Esophagus squamous epithelium (tissue), 5 donors: ENCODE data around the gene BRMS1L. TPM values are rescaled to one million over a fixed set of nuclear protein-coding genes. Genes with fewer than 3 reads are reported as not detected.

Experiments used
- DNase-seq: peaks from one replicate; lab custom pipeline; 2025; lab: John Stamatoyannopoulos, UW
- H3K27ac ChIP-seq, 4 donors: fragments of 200-600 bp; sonication (generic); one replicate each; pipeline ENCODE4 v1.5.1; 2016 to 2019; ENCODE audit warnings: mild to moderate bottlenecking in 1 of 4
- H3K27me3 ChIP-seq, 4 donors: fragments of 200-600 bp; sonication (generic); 1 replicate in 3 of 4; 2 replicates in 1 of 4; pipeline versions ENCODE4 v1.5.1 to v1.6.0; 2017 to 2021; ENCODE audit warnings: antibody characterized with exemption in 1 of 4
- H3K36me3 ChIP-seq, 3 donors: fragments of 200-600 bp; sonication (generic); one replicate each; pipeline ENCODE4 v1.5.1; 2016 to 2019
- H3K4me1 ChIP-seq, 3 donors: fragments of 200-600 bp; sonication (generic); one replicate each; pipeline ENCODE4 v1.5.1; 2017 to 2019
- H3K4me3 ChIP-seq, 4 donors: fragments of 200-600 bp; sonication (generic); 1 replicate in 3 of 4; 2 replicates in 1 of 4; pipeline ENCODE4 v1.5.1; 2016 to 2019; ENCODE audit warnings: mild to moderate bottlenecking in 2 of 4, moderate library complexity in 1 of 4
- H3K9me3 ChIP-seq, 3 donors: fragments of 200-600 bp; sonication (generic); one replicate each; pipeline ENCODE4 v1.5.1; 2016 to 2019
- CTCF ChIP-seq, 6 experiments: fragments of 450-650 bp in 4 of 6; fragments of 200-600 bp in 2 of 6; sonication (generic) in 2 of 6; IDR thresholded peaks; one replicate each; pipeline ENCODE4 v1.5.1; 2016 to 2019; ENCODE audit warnings: antibody characterized with exemption in 6 of 6, mild to moderate bottlenecking in 4 of 6, moderate library complexity in 4 of 6
- POLR2A ChIP-seq, 4 donors: fragments of 450-650 bp; IDR thresholded peaks; one replicate each; pipeline ENCODE4 v1.6.1; 2017; ENCODE audit warnings: antibody characterized with exemption in 4 of 4, mild to moderate bottlenecking in 4 of 4, moderate library complexity in 3 of 4
- WGBS, 2 donors: methylation state at CpG; one replicate each; pipeline ENCODE4 v1.1.5; 2018; 5-methylcytosine and 5-hydroxymethylcytosine counted together
- intact Hi-C: fragments of 100-400 bp; cut with DNase I; formaldehyde crosslinking; loops from one replicate; pipeline ENCODE4 v1.15.0; 2022
- total RNA-seq, 4 donors: library from RNA; depleted of rRNA; stranded (reverse); fragments of >200 nt; gene quantifications; one replicate each; pipeline ENCODE4 v1.1.0, GENCODE V29; 2016
- donor health status: DM: yes; HTN: yes; CAD: no.

The BRMS1L gene
- total RNA-seq, 4 donors from 2014 or later = 2.4 to 9.0 (median 5.3) TPM

GRCh38 chr14:35844494-35844893 lies 18.4 kb downstream of the BRMS1L start:
- Histone ChIP-seq H3K4me1 (no peaks in the 10 kb centered on the region), H3K9me3 (peaks cover 0 to 21% (median 8%) of the 10 kb centered on the region in 3 donors), H3K36me3 (peaks cover 0 to 87% (median 12%) of the 10 kb centered on the region in 3 donors), H3K27ac (no peak overlapping the region), H3K27me3 (no peaks in the 10 kb centered on the region), H3K4me3 (no peak overlapping the region)
- TF ChIP-seq CTCF (IDR thresholded peaks at IDR 0.05) (no peak), POLR2A (IDR thresholded peaks at IDR 0.05) (no peak)
- intact Hi-C loops = no loop called here
- DNase-seq = no peak
- 94 to 98% methylated on average over 3 to 7 of the region's 8 CpGs for WGBS, 2 donors

- intact Hi-C loops = no loop called here
- no peaks in the 10 kb centered on the region for H3K4me1 ChIP-seq
- TF ChIP-seq CTCF (IDR thresholded peaks at IDR 0.05) (no peak), POLR2A (IDR thresholded peaks at IDR 0.05) (no peak)
- H3K9me3 ChIP-seq = peaks cover 0 to 6% (median 3%) of the 10 kb centered on the region in 3 donors
- no peak for DNase-seq
- no peaks in the 10 kb centered on the region for H3K27me3 ChIP-seq
- H3K36me3 ChIP-seq = peaks cover 0 to 80% (median 6%) of the 10 kb centered on the region in 3 donors
- 91 to 93% methylated on average over 2 of the region's 2 CpGs for WGBS, 2 donors
- no peak overlapping the region for H3K4me3 ChIP-seq
- H3K27ac ChIP-seq = no peak overlapping the region
These were observed 21.5 kb downstream of the BRMS1L start for GRCh38 chr14:35847636-35848035.

- 71 to 75% methylated on average over 1 of the region's 1 CpG for WGBS, 2 donors
- H3K36me3 ChIP-seq = peaks cover 0 to 66% (median 0%) of the 10 kb centered on the region in 3 donors
These were observed 23.0 kb downstream of the BRMS1L start for GRCh38 chr14:35849122-35849521.

GRCh38 chr14:35851823-35852222 lies 25.7 kb downstream of the BRMS1L start:
- TF ChIP-seq CTCF (IDR thresholded peaks at IDR 0.05) (no peak), POLR2A (IDR thresholded peaks at IDR 0.05) (no peak)
- no peaks in the 10 kb centered on the region for H3K27me3 ChIP-seq
- peaks cover 0 to 41% (median 0%) of the 10 kb centered on the region in 3 donors for H3K36me3 ChIP-seq
- peaks cover 0 to 10% (median 0%) of the 10 kb centered on the region in 3 donors for H3K4me1 ChIP-seq
- H3K27ac ChIP-seq = no peak overlapping the region
- 95 to 98% methylated on average over 3 of the region's 3 CpGs for WGBS, 2 donors
- intact Hi-C loops = no loop called here
- DNase-seq = no peak
- peaks cover 0 to 5% (median 0%) of the 10 kb centered on the region in 3 donors for H3K9me3 ChIP-seq
- H3K4me3 ChIP-seq = no peak overlapping the region

More at GRCh38 chr14:35849122-35849521, 23.0 kb downstream of the BRMS1L start:
- TF ChIP-seq CTCF (IDR thresholded peaks at IDR 0.05) (no peak), POLR2A (IDR thresholded peaks at IDR 0.05) (no peak)
- Histone ChIP-seq H3K4me3 (no peak overlapping the region), H3K9me3 (peaks cover 0 to 5% (median 0%) of the 10 kb centered on the region in 3 donors), H3K27ac (no peak overlapping the region), H3K4me1 (no peaks in the 10 kb centered on the region), H3K27me3 (no peaks in the 10 kb centered on the region)
- intact Hi-C loops = no loop called here
- DNase-seq = no peak

GRCh38 chr14:35853225-35853624 lies 27.1 kb downstream of the BRMS1L start:
- no peak for DNase-seq
- H3K4me3 ChIP-seq = no peak overlapping the region
- no peaks in the 10 kb centered on the region for H3K27me3 ChIP-seq
- TF ChIP-seq POLR2A (IDR thresholded peaks at IDR 0.05) (no peak), CTCF (IDR thresholded peaks at IDR 0.05) (no peak)
- peaks cover 0 to 5% (median 0%) of the 10 kb centered on the region in 3 donors for H3K9me3 ChIP-seq
- intact Hi-C loops = no loop called here
- no peak overlapping the region for H3K27ac ChIP-seq
- H3K36me3 ChIP-seq = peaks cover 0 to 40% (median 0%) of the 10 kb centered on the region in 3 donors
- WGBS, 2 donors = 92 to 95% methylated on average over 2 of the region's 2 CpGs
- H3K4me1 ChIP-seq = peaks cover 0 to 13% (median 0%) of the 10 kb centered on the region in 3 donors
